Naive thymus-derived CD8-positive, alpha-beta T cell (primary cell): ENCODE results near the gene POLN. TPM values are rescaled to one million over a fixed set of nuclear protein-coding genes. Genes with fewer than 3 reads are reported as not detected.
"Not testable (repeated sequence)": the region's sequence is repeated elsewhere in the genome, so short reads cannot be mapped to it uniquely, and the experiment has no call there.

Experiments used
- ATAC-seq, 2 donors: fragments of 150-1000 bp; cut with Tn5 transposase in 1 of 2; sonication (Bioruptor Pico), chemical (Tn5 transposase) in 1 of 2; 1 replicate in 1 of 2; 2 replicates in 1 of 2; pipeline ENCODE4 v1.10.0; 2021; ENCODE audit warnings: mild to moderate bottlenecking in 2 of 2, moderate library complexity in 2 of 2
- POLR2A ChIA-PET: fragments of 350-600 bp; sonication (Branson Sonifier 250); formaldehyde crosslinking; loops from one replicate; lab custom pipeline; 2021; ENCODE audit warnings: antibody characterized with exemption; lab: Charles Lee
- DNase-seq, 10 donors: peaks; one replicate each; pipeline versions ENCODE4 v3.0.0 to v3.0.0-alpha.2; 2020 to 2022
- H3K27ac Mint-ChIP-seq, 10 donors: one replicate each; pipeline ENCODE4 v1.8.0; 2020 to 2022; ENCODE audit warnings: mild to moderate bottlenecking in 10 of 10, mixed read lengths in 10 of 10, moderate library complexity in 4 of 10, inconsistent platforms in 1 of 10
- H3K27me3 Mint-ChIP-seq, 5 donors: one replicate each; pipeline ENCODE4 v1.8.0; 2021 to 2022; ENCODE audit warnings: mixed read lengths in 5 of 5
- H3K36me3 Mint-ChIP-seq, 3 donors: one replicate each; pipeline ENCODE4 v1.8.0; 2020 to 2022; ENCODE audit warnings: mixed read lengths in 3 of 3, mild to moderate bottlenecking in 2 of 3, inconsistent platforms in 1 of 3
- H3K4me1 Mint-ChIP-seq, 4 donors: one replicate each; pipeline ENCODE4 v1.8.0; 2021 to 2022; ENCODE audit warnings: mixed read lengths in 4 of 4
- H3K4me3 Mint-ChIP-seq, 10 donors: one replicate each; pipeline ENCODE4 v1.8.0; 2020 to 2022; ENCODE audit warnings: mild to moderate bottlenecking in 10 of 10, mixed read lengths in 10 of 10, moderate library complexity in 6 of 10, inconsistent platforms in 1 of 10
- H3K9me3 Mint-ChIP-seq, 9 donors: one replicate each; pipeline ENCODE4 v1.8.0; 2020 to 2022; ENCODE audit warnings: mixed read lengths in 9 of 9, mild to moderate bottlenecking in 3 of 9, inconsistent platforms in 1 of 9, moderate library complexity in 1 of 9
- polyA plus RNA-seq, 3 donors: library from polyadenylated mRNA; unstranded; fragments of 300-500 nt; fragmentation: Illumina TruSeq; gene quantifications; one replicate each; pipeline ENCODE4 v1.2.3, GENCODE V29; 2021
- total RNA-seq, 8 experiments: library from RNA in 2 of 8; stranded (reverse) in 2 of 8; gene quantifications; one replicate each; pipeline ENCODE4 v1.2.3 and lab custom pipeline; 2021 to 2026

POLN gene
- total and polyA plus RNA-seq, 5 experiments from 2014 or later: 0.44 to 3.8 (median 1.7) TPM; not detected in 1

DNA sequence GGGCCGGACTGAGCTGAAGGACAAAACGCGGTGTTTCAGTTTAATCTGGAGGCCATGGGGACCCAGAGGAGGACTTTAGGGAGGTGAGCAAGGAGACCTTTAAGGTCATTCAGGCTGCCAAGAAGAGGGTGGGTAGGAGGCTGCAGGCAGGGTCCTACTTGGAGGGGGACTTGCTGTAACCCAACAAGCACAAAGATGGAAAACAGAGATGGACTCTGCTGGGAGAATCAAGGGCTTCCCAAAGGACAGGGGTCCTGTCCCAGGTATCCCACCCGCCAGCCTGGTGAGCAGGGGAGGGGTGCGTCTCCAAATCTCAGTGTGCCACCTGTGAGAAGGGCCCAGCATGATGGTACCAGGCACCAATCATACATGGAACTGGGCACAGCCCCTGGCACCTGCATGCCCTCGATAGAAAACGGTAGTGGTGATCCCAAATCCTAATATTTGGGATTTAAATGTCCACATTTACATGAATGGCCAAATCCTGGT, 3.9 kb upstream of the POLN start:
- POLR2A ChIA-PET: no interaction called here
- Mint-ChIP-seq H3K27me3 (no peaks in the 10 kb centered on the region), H3K9me3 (no peaks in the 10 kb centered on the region), H3K4me1 (peaks cover 16 to 35% (median 28%) of the 10 kb centered on the region in 4 donors), H3K4me3 (no peak overlapping the region), H3K36me3 (peaks cover 0 to 6% (median 0%) of the 10 kb centered on the region in 3 donors), H3K27ac (peak overlapping the region in 5 of 10 donors; percentile 50 to 78 (median 74))
- DNase-seq (no peak), ATAC-seq (no peak)

DNA sequence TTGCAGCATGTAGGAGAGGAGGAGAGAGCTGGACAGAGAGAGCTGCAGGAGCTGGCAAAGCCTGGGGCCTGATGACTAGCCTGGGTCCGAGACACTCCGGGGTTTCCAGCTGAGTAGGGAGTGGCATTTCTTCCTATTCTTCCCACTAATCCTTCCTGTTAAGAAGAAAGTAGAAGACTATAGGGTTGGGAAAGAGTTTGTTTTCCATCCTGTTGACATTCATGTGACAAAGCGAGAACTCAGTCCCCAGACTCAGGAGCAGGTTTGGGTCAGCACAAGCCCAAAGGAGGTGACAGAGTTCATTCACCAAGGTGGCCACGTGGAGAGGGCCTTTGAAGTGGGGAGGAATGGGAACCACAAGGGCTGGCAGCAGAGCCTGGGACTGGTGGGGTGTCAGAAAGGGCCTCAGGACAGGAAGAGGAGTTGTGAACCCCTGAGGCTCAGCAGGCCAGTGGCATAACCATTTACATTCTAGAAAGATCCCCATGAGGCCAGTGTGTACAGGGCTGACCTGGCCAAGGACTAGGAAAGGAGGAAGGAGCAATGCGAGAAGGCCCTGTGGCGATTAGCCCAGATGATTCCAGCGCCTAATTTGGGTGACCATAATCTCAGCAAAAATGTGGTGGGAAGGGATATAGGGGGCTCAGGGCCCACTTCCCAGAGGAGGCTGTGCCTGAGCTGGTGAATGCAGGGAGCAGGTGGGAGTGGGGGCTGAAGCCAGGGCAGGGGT, 3.3 kb upstream of the POLN start:
- Mint-ChIP-seq H3K27ac (peak overlapping the region in 8 of 10 donors; percentile 44 to 93 (median 63)), H3K4me3 (no peak overlapping the region), H3K4me1 (peaks cover 22 to 41% (median 34%) of the 10 kb centered on the region in 4 donors), H3K36me3 (peaks cover 0 to 11% (median 0%) of the 10 kb centered on the region in 3 donors), H3K27me3 (no peaks in the 10 kb centered on the region), H3K9me3 (no peaks in the 10 kb centered on the region)
- POLR2A ChIA-PET: interaction anchor here (1.7 kb wide), 1 partner anchor 224 kb away, joined by 3 read pairs; the partner anchor contains the start of gene RNF4
- ATAC-seq (no peak), DNase-seq (no peak)

DNA sequence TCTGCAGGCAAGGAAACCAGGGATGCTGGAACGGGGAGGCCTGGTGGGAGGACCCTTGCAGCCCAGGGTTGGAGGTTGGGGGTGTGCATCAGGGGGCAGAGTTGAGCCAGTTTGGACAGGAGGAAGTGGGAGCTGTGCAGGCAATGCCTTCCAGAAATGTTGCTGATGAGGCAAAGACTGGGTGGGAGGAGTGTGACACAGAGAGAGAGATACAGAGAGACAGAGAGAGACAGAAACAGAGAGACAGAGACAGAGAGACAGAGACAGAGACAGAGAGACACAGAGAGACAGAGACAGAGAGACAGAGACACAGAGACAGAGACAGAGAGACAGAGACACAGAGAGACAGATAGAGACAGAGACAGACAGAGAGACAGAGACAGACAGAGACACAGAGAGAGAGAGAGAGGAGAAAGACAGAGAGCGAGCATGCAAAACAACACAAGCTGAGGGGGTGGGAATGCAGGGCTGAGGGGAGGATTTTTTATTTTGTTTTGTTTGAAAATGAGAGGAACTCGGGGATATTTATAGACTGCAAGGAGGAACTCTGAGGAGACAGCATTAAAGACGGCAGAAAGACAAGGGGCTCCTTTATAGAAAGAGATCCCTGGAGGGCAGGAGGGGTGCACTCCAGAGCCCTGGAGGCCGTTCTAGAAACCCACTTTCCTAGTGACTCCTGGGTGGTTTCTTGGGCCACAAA, 1.9 kb upstream of the POLN start:
- Mint-ChIP-seq H3K27me3 (no peaks in the 10 kb centered on the region), H3K36me3 (peaks cover 0 to 18% (median 2%) of the 10 kb centered on the region in 3 donors), H3K4me3 (peak overlapping the region in 4 of 10 donors; percentile 5 to 51 (median 20)), H3K9me3 (no peaks in the 10 kb centered on the region), H3K27ac (peak overlapping the region; percentile 44 to 94 (median 83)), H3K4me1 (peaks cover 28 to 53% (median 46%) of the 10 kb centered on the region in 4 donors)
- POLR2A ChIA-PET: interaction anchor here (1.7 kb wide), 1 partner anchor 225 kb away, joined by 3 read pairs; the partner anchor contains the start of gene RNF4
- no peak for DNase-seq
- ATAC-seq: no peak

DNA sequence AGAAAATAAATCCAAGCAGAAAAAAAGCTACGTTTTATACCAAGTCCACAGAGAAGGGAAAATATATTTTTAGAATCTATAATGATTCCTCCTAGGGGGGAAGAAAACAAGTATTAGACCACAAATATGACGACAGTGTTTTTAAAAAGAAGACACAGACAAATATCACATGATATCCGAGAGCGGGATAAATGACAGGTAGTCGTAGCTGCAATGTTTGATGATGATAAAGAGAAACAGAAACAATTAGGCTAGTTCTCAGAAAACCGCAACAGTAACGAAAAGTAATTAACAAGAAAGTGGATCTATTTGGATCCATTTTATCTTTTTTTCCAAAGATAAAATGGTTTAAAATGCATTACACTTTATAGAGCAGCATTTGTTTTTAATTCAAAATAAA, 918 bp downstream of the POLN start:
- Mint-ChIP-seq H3K4me3 (peak overlapping the region; percentile 85 to 96 (median 90)), H3K36me3 (peaks cover 0 to 39% (median 2%) of the 10 kb centered on the region in 3 donors), H3K9me3 (no peaks in the 10 kb centered on the region), H3K4me1 (peaks cover 36 to 74% (median 67%) of the 10 kb centered on the region in 4 donors), H3K27ac (peak overlapping the region; percentile 83 to 97 (median 94)), H3K27me3 (no peaks in the 10 kb centered on the region)
- peak in 1 of 2 donors; percentile 11 for ATAC-seq
- peak in 3 of 10 donors; percentile 39 to 51 (median 45) for DNase-seq
- POLR2A ChIA-PET: interaction anchor here (0.7 to 3.3 kb wide), 10 partner anchors 21 to 463 kb away, joined by 3 to 31 read pairs (median 6); partner anchors contain the start of genes CFAP99, MXD4, NELFA and RNF4

DNA sequence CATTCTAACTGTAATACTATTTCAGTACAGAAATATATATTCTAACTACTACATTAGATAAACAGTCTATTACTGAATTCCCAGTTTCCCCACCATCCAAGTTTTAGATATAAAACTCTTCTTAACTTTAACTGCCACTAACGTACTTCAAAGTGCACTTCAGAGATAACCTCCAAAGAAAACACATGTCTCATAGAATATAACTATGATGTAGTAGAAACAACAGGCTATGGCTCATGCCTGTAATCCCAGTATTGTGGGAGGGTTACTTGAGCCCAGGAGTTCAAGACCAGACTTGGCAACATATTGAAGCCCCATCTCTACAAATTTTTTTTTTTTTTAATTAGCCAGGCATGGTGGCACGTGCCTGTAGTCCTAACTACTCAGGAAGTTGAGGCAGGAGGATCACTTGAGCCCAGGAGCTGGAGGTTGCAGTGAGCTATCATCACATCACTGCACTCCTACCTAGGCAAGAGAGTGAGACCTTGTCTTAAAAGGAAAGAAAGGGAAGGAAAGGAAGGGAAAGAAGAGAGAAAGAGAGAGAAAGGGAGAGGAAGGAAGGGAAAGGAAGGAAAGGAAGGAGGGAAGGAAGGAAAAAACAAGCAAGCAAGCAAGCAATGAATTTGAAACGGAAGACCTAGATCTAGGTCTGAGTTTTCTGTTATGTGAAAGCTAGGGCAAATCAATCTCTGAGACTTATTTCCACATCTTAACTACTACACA, 4.8 kb downstream of the POLN start:
- POLR2A ChIA-PET: interaction anchor here (1.5 kb wide), 1 partner anchor 25 kb away, joined by 4 read pairs; the partner anchor contains the start of gene MXD4
- Mint-ChIP-seq H3K4me3 (peak overlapping the region in 9 of 10 donors; percentile 11 to 78 (median 53)), H3K27me3 (no peaks in the 10 kb centered on the region), H3K36me3 (peaks cover 0 to 77% (median 8%) of the 10 kb centered on the region in 3 donors), H3K4me1 (peaks cover 23 to 74% (median 63%) of the 10 kb centered on the region in 4 donors), H3K9me3 (no peaks in the 10 kb centered on the region), H3K27ac (peak overlapping the region in 6 of 10 donors; percentile 22 to 79 (median 42))
- no peak for DNase-seq
- no peak for ATAC-seq

DNA sequence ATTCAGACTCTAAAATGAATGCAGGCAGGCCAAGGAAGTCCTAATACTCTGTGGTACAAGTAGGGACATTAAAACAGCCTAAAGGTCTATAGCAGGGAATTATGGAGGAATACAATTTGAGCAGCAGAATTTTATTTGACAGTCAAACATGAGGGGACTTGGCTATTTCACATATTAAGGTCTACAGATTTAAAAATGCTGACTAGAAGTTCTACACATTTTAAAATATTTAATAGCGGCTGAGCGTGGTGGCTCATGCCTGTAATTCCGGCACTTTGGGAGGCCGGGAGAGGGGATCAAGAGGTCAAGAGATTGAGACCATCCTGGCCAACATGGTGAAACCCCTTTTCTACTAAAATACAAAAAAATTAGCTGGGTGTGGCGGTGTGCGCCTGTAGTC, 10.8 kb downstream of the POLN start:
- Mint-ChIP-seq H3K4me3 (no peak overlapping the region), H3K36me3 (peaks cover 0 to 71% (median 5%) of the 10 kb centered on the region in 3 donors), H3K4me1 (peaks cover 2 to 28% (median 22%) of the 10 kb centered on the region in 4 donors), H3K27ac (peak overlapping the region in 1 of 10 donors; percentile 39), H3K9me3 (no peaks in the 10 kb centered on the region), H3K27me3 (no peaks in the 10 kb centered on the region)
- DNase-seq (no peak), ATAC-seq (no peak)
- POLR2A ChIA-PET: no interaction called here

DNA sequence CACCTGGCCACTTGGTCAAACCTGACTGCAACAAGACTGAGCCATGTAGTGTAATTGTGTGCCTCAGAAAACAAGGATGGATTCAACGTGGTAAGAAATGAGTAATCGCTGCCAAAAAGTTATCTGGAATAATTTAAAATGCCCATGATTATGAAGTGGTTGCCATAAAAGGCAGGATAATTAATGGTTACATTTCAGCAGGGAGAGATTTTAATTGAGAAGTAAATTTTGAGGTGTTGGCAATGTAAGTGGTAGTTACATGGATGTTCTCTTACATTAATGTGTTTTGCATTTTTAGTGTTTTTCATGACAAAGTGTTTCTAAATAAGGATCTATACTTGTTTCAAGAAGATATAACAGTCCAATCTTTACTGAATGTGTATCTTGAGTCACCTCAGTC, 15.7 kb downstream of the POLN start:
- Mint-ChIP-seq H3K4me3 (no peak overlapping the region), H3K27me3 (no peaks in the 10 kb centered on the region), H3K4me1 (peaks cover 0 to 4% (median 1%) of the 10 kb centered on the region in 4 donors), H3K36me3 (peaks cover 0 to 42% (median 0%) of the 10 kb centered on the region in 3 donors), H3K9me3 (no peaks in the 10 kb centered on the region), H3K27ac (peak overlapping the region in 3 of 10 donors; percentile 31 to 51 (median 49))
- ATAC-seq (no peak), DNase-seq (no peak)
- POLR2A ChIA-PET: no interaction called here

DNA sequence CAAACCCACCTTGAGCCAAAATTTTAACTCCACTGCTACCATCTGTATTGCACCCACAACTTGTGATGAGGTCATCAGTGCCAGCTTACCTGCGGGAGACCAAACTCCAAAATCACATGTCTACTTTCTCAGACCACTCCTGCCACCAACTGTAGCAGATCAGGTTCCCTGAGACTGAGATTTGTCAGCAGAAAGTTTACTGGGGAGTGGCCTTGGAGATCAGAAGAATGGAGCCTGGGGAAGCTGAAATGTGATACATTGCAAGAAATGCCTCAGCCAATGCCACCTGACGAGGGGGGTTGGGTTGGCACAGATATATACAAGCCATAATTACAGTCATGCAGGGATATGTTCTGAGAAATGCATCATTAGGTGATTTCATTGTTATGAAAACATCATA, 19.1 kb downstream of the POLN start:
- Mint-ChIP-seq H3K27ac (peak overlapping the region in 1 of 10 donors; percentile 14), H3K4me1 (peaks cover 5 to 8% (median 7%) of the 10 kb centered on the region in 4 donors), H3K27me3 (no peaks in the 10 kb centered on the region), H3K9me3 (no peaks in the 10 kb centered on the region), H3K36me3 (peaks cover 0 to 22% (median 0%) of the 10 kb centered on the region in 3 donors), H3K4me3 (no peak overlapping the region)
- no peak for ATAC-seq
- POLR2A ChIA-PET: no interaction called here
- DNase-seq: no peak

DNA sequence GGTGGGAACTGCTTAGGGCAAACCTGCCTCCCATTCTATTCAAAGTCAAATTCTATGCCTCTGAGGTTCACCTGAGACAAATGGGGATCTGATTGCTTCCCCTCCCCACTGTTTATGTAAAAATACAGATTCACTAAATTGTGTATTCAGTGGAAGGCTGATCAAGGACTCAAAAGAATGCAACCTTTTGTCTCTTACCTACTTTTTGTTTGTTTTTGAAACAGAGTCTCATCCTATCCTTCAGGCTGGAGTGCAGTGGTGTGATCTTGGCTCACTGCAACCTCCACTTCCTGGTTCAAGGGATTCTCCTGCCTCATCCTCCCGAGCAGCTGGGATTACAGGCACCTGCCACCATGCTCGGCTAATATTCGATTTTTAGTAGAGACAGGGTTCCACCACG, 20.5 kb downstream of the POLN start:
- DNase-seq, H3K4me3 Mint-ChIP-seq, ATAC-seq, H3K27me3 Mint-ChIP-seq, H3K9me3 Mint-ChIP-seq, H3K4me1 Mint-ChIP-seq: not testable (repeated sequence)
- POLR2A ChIA-PET: interaction anchor here (0.6 to 1.7 kb wide), 3 partner anchors 133 to 1526 kb away, joined by 3 to 4 read pairs (median 3); no protein-coding TSS in a partner anchor
- Mint-ChIP-seq H3K27ac (peak overlapping the region in 1 of 10 donors; percentile 33), H3K36me3 (peaks cover 0 to 15% (median 0%) of the 10 kb centered on the region in 3 donors)

DNA sequence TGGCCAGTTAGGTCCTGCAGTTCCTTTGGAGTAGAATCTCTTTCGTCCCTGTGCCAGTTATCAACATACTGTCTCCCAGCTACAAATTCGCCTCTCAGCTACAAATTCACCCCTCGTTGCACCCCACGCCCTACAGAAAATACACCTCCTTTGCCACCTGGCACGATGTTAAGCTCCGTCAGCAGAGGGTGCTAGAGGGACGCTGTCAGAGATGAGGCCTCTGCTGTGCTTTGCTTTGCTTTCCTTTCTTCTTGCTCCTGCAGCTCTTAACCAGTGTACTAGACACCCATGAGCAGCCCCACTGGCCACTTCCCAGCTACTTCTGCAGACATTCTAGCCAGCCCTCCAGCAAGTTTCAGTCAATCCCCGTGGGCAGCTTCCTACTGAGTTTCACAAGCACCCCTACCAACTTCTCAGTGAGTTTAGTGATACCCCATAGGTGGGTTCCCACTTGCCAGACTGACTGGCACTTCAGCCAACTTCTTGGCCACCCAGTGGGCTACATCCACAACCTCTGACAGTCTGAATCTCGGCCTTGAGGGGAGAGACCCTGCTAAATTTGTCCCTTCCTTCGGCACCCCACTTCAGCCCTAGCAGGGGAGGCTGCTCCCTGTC, 21.8 kb downstream of the POLN start:
- Mint-ChIP-seq H3K36me3 (peaks cover 0 to 6% (median 0%) of the 10 kb centered on the region in 3 donors), H3K27ac (peak overlapping the region in 2 of 10 donors; percentile 42 to 72), H3K27me3 (peaks cover 0 to 1% (median 0%) of the 10 kb centered on the region in 5 donors), H3K9me3 (no peaks in the 10 kb centered on the region), H3K4me3 (no peak overlapping the region), H3K4me1 (peaks cover 5 to 8% (median 6%) of the 10 kb centered on the region in 4 donors)
- peak; percentile 66 to 88 (median 78) for DNase-seq
- peak; percentile 96 to 98 for ATAC-seq
- POLR2A ChIA-PET: interaction anchor here (0.6 to 1.7 kb wide), 7 partner anchors 43 to 249 kb away, joined by 3 to 5 read pairs (median 3); partner anchors contain the start of genes CFAP99 and RNF4

DNA sequence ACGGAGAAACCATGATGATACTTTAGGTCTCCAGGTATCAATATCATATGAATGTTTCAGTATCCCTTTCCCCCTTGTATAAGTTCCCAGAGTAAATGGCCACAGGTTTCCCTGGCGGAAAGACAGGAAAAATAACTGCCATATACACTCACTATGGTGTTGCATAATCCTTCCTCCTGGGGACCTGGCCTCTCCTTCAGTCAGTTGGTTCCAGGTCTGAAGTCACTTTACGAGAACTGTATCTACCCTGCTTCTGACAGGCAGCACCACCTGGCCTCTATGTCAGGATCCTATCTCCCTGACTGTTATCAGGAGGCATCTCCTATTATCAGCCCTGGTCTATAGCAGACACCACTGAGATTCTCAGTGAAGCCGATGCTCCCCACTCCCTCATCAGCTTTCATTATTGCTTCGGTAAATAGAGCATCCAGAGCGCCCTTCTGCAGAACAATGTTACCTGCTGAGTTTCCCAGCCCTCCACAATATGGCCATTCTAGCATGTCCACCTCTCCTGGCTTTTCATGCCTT, 22.6 kb downstream of the POLN start:
- H3K27me3 Mint-ChIP-seq: peaks cover 0 to 1% (median 0%) of the 10 kb centered on the region in 5 donors
- POLR2A ChIA-PET: interaction anchor here (0.6 to 1.4 kb wide), 5 partner anchors 19 to 250 kb away, joined by 3 to 5 read pairs (median 3); partner anchors contain the start of gene RNF4
- H3K4me3 Mint-ChIP-seq: no peak overlapping the region
- ATAC-seq (no peak), DNase-seq (no peak)
- H3K27ac Mint-ChIP-seq: peak overlapping the region in 2 of 10 donors; percentile 5 to 7
- peaks cover 5 to 8% (median 6%) of the 10 kb centered on the region in 4 donors for H3K4me1 Mint-ChIP-seq
- H3K36me3 Mint-ChIP-seq: peaks cover 0 to 6% (median 0%) of the 10 kb centered on the region in 3 donors
- no peaks in the 10 kb centered on the region for H3K9me3 Mint-ChIP-seq
